Tibial nerve (tissue), 4 donors: ENCODE measurements around the gene SLC35G6. TPM values are rescaled to one million over a fixed set of nuclear protein-coding genes. Genes with fewer than 3 reads are reported as not detected.

Experiments used
- DNase-seq, 2 donors: peaks; one replicate each; pipeline ENCODE4 v3.0.0-alpha.2; 2019; ENCODE audit warnings: low spot score in 2 of 2
- H3K27ac ChIP-seq, 4 donors: fragments of 200-600 bp; sonication (generic) in 3 of 4; one replicate each; pipeline ENCODE4 v1.5.1; 2017 to 2019; ENCODE audit warnings: mild to moderate bottlenecking in 1 of 4
- H3K27me3 ChIP-seq, 2 donors: fragments of 200-600 bp; sonication (generic) in 1 of 2; one replicate each; pipeline versions ENCODE4 v1.5.1 to v1.6.0; 2017 to 2019
- H3K36me3 ChIP-seq, 3 donors: fragments of 200-600 bp; sonication (generic); one replicate each; pipeline ENCODE4 v1.5.1; 2018 to 2019
- H3K4me1 ChIP-seq, 4 donors: fragments of 200-600 bp; sonication (generic) in 3 of 4; one replicate each; pipeline ENCODE4 v1.5.1; 2017 to 2019
- H3K4me3 ChIP-seq, 4 donors: fragments of 200-600 bp; sonication (generic) in 3 of 4; one replicate each; pipeline ENCODE4 v1.5.1; 2017 to 2019; ENCODE audit warnings: mild to moderate bottlenecking in 1 of 4, moderate library complexity in 1 of 4
- H3K9me3 ChIP-seq, 4 donors: fragments of 200-600 bp; sonication (generic) in 3 of 4; one replicate each; pipeline ENCODE4 v1.5.1; 2017 to 2019
- CTCF ChIP-seq, 5 experiments: fragments of 200-600 bp in 3 of 5; fragments of 450-650 bp in 2 of 5; sonication (generic) in 3 of 5; IDR thresholded peaks; one replicate each; pipeline ENCODE4 v1.5.1; 2016 to 2019; ENCODE audit warnings: antibody characterized with exemption in 5 of 5, mild to moderate bottlenecking in 3 of 5, moderate library complexity in 2 of 5
- EP300 ChIP-seq, 2 donors: sonication (generic); formaldehyde crosslinking; IDR thresholded peaks; one replicate each; pipeline ENCODE4 v1.6.1; 2017; ENCODE audit warnings: antibody characterized with exemption in 2 of 2, mild to moderate bottlenecking in 1 of 2
- POLR2A ChIP-seq, 2 donors: fragments of 450-650 bp; IDR thresholded peaks; one replicate each; pipeline ENCODE4 v1.6.1; 2017; ENCODE audit warnings: antibody characterized with exemption in 2 of 2, mild to moderate bottlenecking in 2 of 2, moderate library complexity in 2 of 2
- WGBS, 2 donors: methylation state at CpG; one replicate each; pipeline ENCODE4 v1.1.5; 2018; 5-methylcytosine and 5-hydroxymethylcytosine counted together
- total RNA-seq, 4 donors: library from RNA; depleted of rRNA; stranded (reverse); fragments of >200 nt; gene quantifications; one replicate each; pipeline ENCODE4 v1.1.0, GENCODE V29; 2016

Gene SLC35G6
- total RNA-seq, 4 donors from 2014 or later, result not detected

- H3K27me3 ChIP-seq, result no peaks in the 10 kb centered on the region
- H3K4me1 ChIP-seq, result peaks cover 0 to 13% (median 0%) of the 10 kb centered on the region in 4 donors
- no peak for DNase-seq
- peaks cover 3 to 85% (median 27%) of the 10 kb centered on the region in 3 donors for H3K36me3 ChIP-seq
- H3K4me3 ChIP-seq, result no peak overlapping the region
- 80 to 83% methylated on average over 10 of the region's 10 CpGs for WGBS, 2 donors
- H3K27ac ChIP-seq, result no peak overlapping the region
- no peaks in the 10 kb centered on the region for H3K9me3 ChIP-seq
- TF ChIP-seq CTCF (IDR thresholded peaks at IDR 0.05), result no peak
Measured at GRCh38 chr17:7511108-7511507, 29.9 kb downstream of the SLC35G6 start.

GRCh38 chr17:7512105-7512504 lies 30.9 kb downstream of the SLC35G6 start:
- Histone ChIP-seq H3K27me3 (no peaks in the 10 kb centered on the region), H3K36me3 (peaks cover 3 to 75% (median 27%) of the 10 kb centered on the region in 3 donors), H3K27ac (no peak overlapping the region), H3K9me3 (no peaks in the 10 kb centered on the region), H3K4me1 (peaks cover 0 to 13% (median 0%) of the 10 kb centered on the region in 4 donors), H3K4me3 (no peak overlapping the region)
- DNase-seq, result no peak
- 86 to 89% methylated on average over 11 to 15 of the region's 15 CpGs for WGBS, 2 donors
- TF ChIP-seq POLR2A (IDR thresholded peaks at IDR 0.05), result no peak
- no peak for TF ChIP-seq CTCF (IDR thresholded peaks at IDR 0.05)
- no peak for TF ChIP-seq EP300 (IDR thresholded peaks at IDR 0.05)

GRCh38 chr17:7512824-7513540 lies 31.7 kb downstream of the SLC35G6 start:
- 85 to 89% methylated on average over 20 of the region's 20 CpGs for WGBS, 2 donors
- no peak overlapping the region for H3K4me3 ChIP-seq
- no peak for DNase-seq
- H3K36me3 ChIP-seq, result peaks cover 3 to 66% (median 27%) of the 10 kb centered on the region in 3 donors
- H3K9me3 ChIP-seq, result no peaks in the 10 kb centered on the region
- H3K4me1 ChIP-seq, result peaks cover 0 to 13% (median 0%) of the 10 kb centered on the region in 4 donors
- no peaks in the 10 kb centered on the region for H3K27me3 ChIP-seq
- TF ChIP-seq POLR2A (IDR thresholded peaks at IDR 0.05), result no peak
- H3K27ac ChIP-seq, result no peak overlapping the region

- Histone ChIP-seq H3K27ac (no peak overlapping the region), H3K4me3 (no peak overlapping the region), H3K36me3 (peaks cover 3 to 57% (median 23%) of the 10 kb centered on the region in 3 donors), H3K27me3 (no peaks in the 10 kb centered on the region), H3K9me3 (no peaks in the 10 kb centered on the region), H3K4me1 (peaks cover 0 to 13% (median 0%) of the 10 kb centered on the region in 4 donors)
- TF ChIP-seq POLR2A (IDR thresholded peaks at IDR 0.05), result no peak
- TF ChIP-seq CTCF (IDR thresholded peaks at IDR 0.05), result no peak
- TF ChIP-seq EP300 (IDR thresholded peaks at IDR 0.05), result no peak
- 68% methylated on average over 17 of the region's 17 CpGs for WGBS, 2 donors
- DNase-seq, result no peak
Measured at GRCh38 chr17:7513850-7514419, 32.7 kb downstream of the SLC35G6 start.

- TF ChIP-seq EP300 (IDR thresholded peaks at IDR 0.05) (no peak), POLR2A (IDR thresholded peaks at IDR 0.05) (no peak), CTCF (IDR thresholded peaks at IDR 0.05) (no peak)
Measured at GRCh38 chr17:7515911-7516610, 34.8 kb downstream of the SLC35G6 start.

More at GRCh38 chr17:7515911-7516610, 34.8 kb downstream of the SLC35G6 start:
- Histone ChIP-seq H3K9me3 (no peaks in the 10 kb centered on the region), H3K36me3 (peaks cover 3 to 36% (median 17%) of the 10 kb centered on the region in 3 donors), H3K27me3 (no peaks in the 10 kb centered on the region), H3K27ac (peak overlapping the region in 1 of 4 donors; percentile 1), H3K4me1 (peaks cover 0 to 13% (median 0%) of the 10 kb centered on the region in 4 donors), H3K4me3 (no peak overlapping the region)
- no peak for DNase-seq
- WGBS, 2 donors, result 80 to 82% methylated on average over 13 of the region's 13 CpGs
